Nephron progenitor cell (in vitro differentiated cells): ENCODE measurements around the gene KRT82.

Experiments used
- DNase-seq: peaks from one replicate; pipeline ENCODE4 v3.0.0; 2021
- H3K27ac Mint-ChIP-seq: 2 replicates; pipeline ENCODE4 v1.8.0; 2021; ENCODE audit warnings: mild to moderate bottlenecking, moderate library complexity, mixed read lengths
- H3K27me3 Mint-ChIP-seq: 2 replicates; pipeline ENCODE4 v1.8.0; 2021; ENCODE audit warnings: mild to moderate bottlenecking, low read depth, mixed read lengths; ENCODE audit not compliant: poor library complexity
- H3K36me3 Mint-ChIP-seq: 2 replicates; pipeline ENCODE4 v1.8.0; 2021; ENCODE audit warnings: low read depth, mixed read lengths
- H3K4me1 Mint-ChIP-seq: 2 replicates; pipeline ENCODE4 v1.8.0; 2021; ENCODE audit warnings: mixed read lengths
- H3K4me3 Mint-ChIP-seq: 2 replicates; pipeline ENCODE4 v1.8.0; 2021; ENCODE audit warnings: mild to moderate bottlenecking, moderate library complexity, mixed read lengths
- H3K9me3 Mint-ChIP-seq: 2 replicates; pipeline ENCODE4 v1.8.0; 2021; ENCODE audit warnings: mild to moderate bottlenecking, moderate library complexity, mixed read lengths
- TF ChIP-seq, protein P1 (sequence below): fragments of 200-600 bp; sonication (generic); IDR thresholded peaks from 2 replicates; pipeline ENCODE4 v1.5.0; 2021; ENCODE audit warnings: antibody characterized with exemption

KRT82 gene

GRCh38 chr12:52434081-52434733, 28.1 kb upstream of the KRT82 start, which contains the start of gene KRT75:
TSS of gene KRT75 (minus strand) at chr12:52434371. CDS start at chr12:52434304, 67 bp downstream.
- Mint-ChIP-seq H3K4me1 (peaks cover 18% of the 10 kb centered on the region), H3K9me3 (no peaks in the 10 kb centered on the region), H3K36me3 (no peaks in the 10 kb centered on the region), H3K4me3 (no peak within 1 kb of the TSS), H3K27me3 (peaks cover 4% of the 10 kb centered on the region), H3K27ac (no peak within 1 kb of the TSS)
- DNase-seq: no peak
- TF ChIP-seq, protein P1, sequence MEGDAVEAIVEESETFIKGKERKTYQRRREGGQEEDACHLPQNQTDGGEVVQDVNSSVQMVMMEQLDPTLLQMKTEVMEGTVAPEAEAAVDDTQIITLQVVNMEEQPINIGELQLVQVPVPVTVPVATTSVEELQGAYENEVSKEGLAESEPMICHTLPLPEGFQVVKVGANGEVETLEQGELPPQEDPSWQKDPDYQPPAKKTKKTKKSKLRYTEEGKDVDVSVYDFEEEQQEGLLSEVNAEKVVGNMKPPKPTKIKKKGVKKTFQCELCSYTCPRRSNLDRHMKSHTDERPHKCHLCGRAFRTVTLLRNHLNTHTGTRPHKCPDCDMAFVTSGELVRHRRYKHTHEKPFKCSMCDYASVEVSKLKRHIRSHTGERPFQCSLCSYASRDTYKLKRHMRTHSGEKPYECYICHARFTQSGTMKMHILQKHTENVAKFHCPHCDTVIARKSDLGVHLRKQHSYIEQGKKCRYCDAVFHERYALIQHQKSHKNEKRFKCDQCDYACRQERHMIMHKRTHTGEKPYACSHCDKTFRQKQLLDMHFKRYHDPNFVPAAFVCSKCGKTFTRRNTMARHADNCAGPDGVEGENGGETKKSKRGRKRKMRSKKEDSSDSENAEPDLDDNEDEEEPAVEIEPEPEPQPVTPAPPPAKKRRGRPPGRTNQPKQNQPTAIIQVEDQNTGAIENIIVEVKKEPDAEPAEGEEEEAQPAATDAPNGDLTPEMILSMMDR: no peak

DNA sequence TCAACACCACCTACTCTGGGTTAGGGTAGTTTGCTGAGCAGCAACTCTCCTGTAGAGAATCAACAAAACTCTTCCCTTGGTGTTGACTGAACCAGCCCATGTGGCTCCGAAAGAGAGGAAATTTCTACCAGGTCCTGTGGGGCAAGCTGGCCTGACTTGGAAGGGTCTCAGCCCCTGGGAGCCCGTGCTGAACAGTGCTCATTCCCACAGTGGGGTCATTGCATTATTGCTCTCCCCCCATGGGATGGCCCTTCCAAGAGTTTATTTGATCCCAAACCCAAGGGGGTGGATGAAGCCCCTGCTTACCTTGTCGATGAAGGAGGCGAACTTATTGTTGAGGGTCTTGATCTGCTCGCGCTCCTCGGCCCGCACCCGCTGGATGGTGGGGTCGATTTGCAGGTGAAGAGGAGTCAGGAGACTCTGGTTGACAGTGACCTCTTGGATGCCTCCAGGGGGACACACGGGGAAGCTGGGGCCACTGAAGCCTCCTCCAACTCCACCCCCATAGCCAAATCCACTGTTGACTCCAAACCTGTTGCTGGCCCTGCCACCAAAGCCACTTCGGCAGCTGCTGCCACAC, 27.5 kb upstream of the KRT82 start:
- Mint-ChIP-seq H3K4me1 (peaks cover 18% of the 10 kb centered on the region), H3K4me3 (no peak overlapping the region), H3K9me3 (no peaks in the 10 kb centered on the region), H3K36me3 (no peaks in the 10 kb centered on the region), H3K27ac (no peak overlapping the region), H3K27me3 (peaks cover 4% of the 10 kb centered on the region)
- TF ChIP-seq, protein P1: no peak
- DNase-seq: no peak

GRCh38 chr12:52432559-52433207, 26.5 kb upstream of the KRT82 start:
- Mint-ChIP-seq H3K4me1 (peaks cover 18% of the 10 kb centered on the region), H3K27ac (no peak overlapping the region), H3K36me3 (no peaks in the 10 kb centered on the region), H3K9me3 (no peaks in the 10 kb centered on the region), H3K27me3 (peaks cover 4% of the 10 kb centered on the region), H3K4me3 (no peak overlapping the region)
- DNase-seq: no peak
- TF ChIP-seq, protein P1: no peak

- TF ChIP-seq, protein P1: no peak
- H3K9me3 Mint-ChIP-seq: no peaks in the 10 kb centered on the region
- DNase-seq: no peak
- peaks cover 27% of the 10 kb centered on the region for H3K4me1 Mint-ChIP-seq
- no peak overlapping the region for H3K27ac Mint-ChIP-seq
- H3K27me3 Mint-ChIP-seq: peaks cover 8% of the 10 kb centered on the region
- no peak overlapping the region for H3K4me3 Mint-ChIP-seq
- H3K36me3 Mint-ChIP-seq: no peaks in the 10 kb centered on the region
These were observed 22.0 kb upstream of the KRT82 start for GRCh38 chr12:52428121-52428520.

DNA sequence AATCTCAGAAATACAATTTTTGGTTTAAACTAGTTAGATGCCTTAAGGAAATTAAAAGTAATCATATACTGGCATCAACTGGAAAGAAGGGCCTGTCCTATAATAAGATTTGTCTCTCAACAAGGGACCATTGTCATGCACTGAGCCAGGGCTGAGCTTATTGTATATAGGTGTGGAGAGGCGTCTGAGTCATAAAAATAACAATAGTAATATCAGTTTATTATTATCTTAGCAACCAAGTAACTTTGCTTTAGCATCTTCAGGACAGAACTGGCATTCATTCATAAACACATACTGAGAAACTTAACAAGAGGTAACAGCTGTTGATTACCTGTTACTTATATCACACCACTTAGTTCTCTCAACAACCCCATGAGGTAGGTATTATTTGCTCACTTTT, 20.9 kb upstream of the KRT82 start:
- DNase-seq: no peak
- Mint-ChIP-seq H3K9me3 (no peaks in the 10 kb centered on the region), H3K4me1 (peaks cover 35% of the 10 kb centered on the region), H3K27me3 (peaks cover 14% of the 10 kb centered on the region), H3K27ac (no peak overlapping the region), H3K4me3 (no peak overlapping the region), H3K36me3 (no peaks in the 10 kb centered on the region)
- TF ChIP-seq, protein P1: no peak
